HCT116 (cell line): ENCODE data around the gene TGFBR3. TPM values are rescaled to one million over a fixed set of nuclear protein-coding genes. Genes with fewer than 3 reads are reported as not detected.
A peak's percentile ranks its signal among the peaks of the same experiment; 100 is the strongest.

Experiments
- ATAC-seq: fragments of 200-7000 bp; cut with Tn5 transposase; 2 replicates; pipeline ENCODE4 v1.9.1; 2020; ENCODE audit warnings: mild to moderate bottlenecking, moderate library complexity
- BruUV-seq: library from RNA; stranded (reverse); fragments of 400-500 nt; replicated peaks from 2 replicates; lab custom pipeline; 2021; lab: Mats Ljungman, UMichigan
- CTCF ChIA-PET: fragments of 300-600 bp; sonication (Branson Sonifier 250); formaldehyde crosslinking; loops from one replicate; lab custom pipeline; 2021; ENCODE audit warnings: antibody characterized with exemption; lab: Charles Lee
- POLR2A ChIA-PET: fragments of 300-600, 350-600 bp; sonication (Branson Sonifier 250); formaldehyde crosslinking; loops from one replicate; lab custom pipeline; 2021; ENCODE audit warnings: antibody characterized with exemption; lab: Charles Lee
- RAD21 ChIA-PET, 2 experiments: fragments of 300-600 bp; sonication (Branson Sonifier 250); formaldehyde crosslinking; loops; one replicate each; lab custom pipeline; 2023; ENCODE audit warnings: low total read pairs in 2 of 2; ENCODE audit not compliant: uncharacterized antibody in 2 of 2, unreplicated experiment in 2 of 2, low non-redundant PET in 1 of 2; lab: Charles Lee
- DNase-seq: peaks from one replicate; pipeline ENCODE4 v3.0.0-alpha.2; 2010; ENCODE audit warnings: low read depth, low spot score
- H2AFZ ChIP-seq: fragments of 200-600 bp; shearing (Covaris generic), sonication (generic); 2 replicates; pipeline ENCODE4 v1.6.1; 2017; ENCODE audit warnings: low read depth, mixed run types, mixed read lengths, antibody characterized with exemption, low read length; ENCODE audit not compliant: poor library complexity, severe bottlenecking
- H3K27ac ChIP-seq: 2 replicates; pipeline ENCODE4 v1.5.1; 2012; ENCODE audit warnings: low read depth, low read length
- H3K27me3 ChIP-seq: fragments of 200-600 bp; sonication (generic); 2 replicates; pipeline ENCODE4 v1.6.1; 2016; ENCODE audit warnings: mixed run types, low read length, mixed read lengths; ENCODE audit not compliant: insufficient read depth
- H3K36me3 ChIP-seq, 2 experiments: fragments of 200-500 bp in 1 of 2; fragments of 200-600 bp in 1 of 2; sonication (Bioruptor generic) in 1 of 2; sonication (generic) in 1 of 2; 2 replicates each; pipeline versions ENCODE4 v1.5.1 to v1.6.1; 2014 to 2016; ENCODE audit warnings: low read length in 2 of 2, inconsistent platforms in 1 of 2, mixed read lengths in 1 of 2, mixed run types in 1 of 2; ENCODE audit not compliant: insufficient read depth in 2 of 2, control insufficient read depth in 1 of 2
- H3K4me1 ChIP-seq, 2 experiments: fragments of 200-600 bp in 1 of 2; sonication (generic) in 1 of 2; 2 replicates each; pipeline versions ENCODE4 v1.5.1 to v1.6.1; 2012 to 2017; ENCODE audit warnings: low read length in 2 of 2, inconsistent platforms in 1 of 2, mild to moderate bottlenecking in 1 of 2, mixed read lengths in 1 of 2, mixed run types in 1 of 2, moderate library complexity in 1 of 2; ENCODE audit not compliant: insufficient read depth in 2 of 2, control insufficient read depth in 1 of 2
- H3K4me2 ChIP-seq: fragments of 200-600 bp; sonication (generic); 2 replicates; pipeline ENCODE4 v1.6.1; 2017; ENCODE audit warnings: mixed run types, low read length, mixed read lengths
- H3K4me3 ChIP-seq, 2 experiments: fragments of 200-600 bp in 1 of 2; sonication (generic) in 1 of 2; replicated peaks in 1 of 2; 2 replicates each; pipeline ENCODE4 v1.5.1; 2011 to 2016; ENCODE audit warnings: low read length in 2 of 2, control low read depth in 1 of 2, low read depth in 1 of 2, mild to moderate bottlenecking in 1 of 2, mixed read lengths in 1 of 2, mixed run types in 1 of 2
- H3K79me2 ChIP-seq: fragments of 200-600 bp; sonication (generic); 2 replicates; pipeline ENCODE4 v1.6.1; 2017; ENCODE audit warnings: mild to moderate bottlenecking, mixed run types, low read length, moderate library complexity, mixed read lengths; ENCODE audit not compliant: insufficient read depth
- H3K9ac ChIP-seq: fragments of 200-600 bp; sonication (generic); 2 replicates; pipeline ENCODE4 v1.6.1; 2016; ENCODE audit warnings: low read length, mixed read lengths
- H3K9me2 ChIP-seq: fragments of 200-600 bp; sonication (generic), shearing (Covaris generic); 2 replicates; pipeline ENCODE4 v1.6.1; 2017; ENCODE audit warnings: mixed run types, mild to moderate bottlenecking, moderate library complexity; ENCODE audit not compliant: insufficient read depth
- H3K9me3 ChIP-seq, 2 experiments: fragments of 200-500 bp in 1 of 2; fragments of 200-600 bp in 1 of 2; sonication (Bioruptor generic) in 1 of 2; sonication (generic) in 1 of 2; 2 replicates each; pipeline ENCODE4 v1.6.1; 2014 to 2017; ENCODE audit warnings: low read length in 2 of 2, mixed read lengths in 2 of 2, inconsistent platforms in 1 of 2, low read depth in 1 of 2, mild to moderate bottlenecking in 1 of 2, mixed run types in 1 of 2, moderate library complexity in 1 of 2; ENCODE audit not compliant: control insufficient read depth in 1 of 2, insufficient read depth in 1 of 2
- H4K20me1 ChIP-seq: fragments of 200-600 bp; sonication (generic), shearing (Covaris generic); 2 replicates; pipeline ENCODE4 v1.6.1; 2017; ENCODE audit warnings: mixed run types, mild to moderate bottlenecking, moderate library complexity; ENCODE audit not compliant: insufficient read depth
- CBX3 ChIP-seq: IDR thresholded peaks from 2 replicates; pipeline ENCODE4 v1.6.1; 2012; ENCODE audit warnings: low read depth
- CTCF ChIP-seq, 3 experiments: fragments of 200-600 bp in 1 of 3; sonication (generic) in 1 of 3; IDR thresholded peaks in 2 of 3; conservative IDR thresholded peaks in 1 of 3; 2 replicates each; pipeline ENCODE4 v1.5.1; 2012 to 2017; ENCODE audit warnings: low read depth in 2 of 3, low read length in 2 of 3, antibody characterized with exemption in 1 of 3, borderline replicate concordance in 1 of 3, control low read depth in 1 of 3, mild to moderate bottlenecking in 1 of 3, mixed read lengths in 1 of 3, mixed run types in 1 of 3, moderate library complexity in 1 of 3; ENCODE audit not compliant: insufficient read depth in 1 of 3
- ELF1 ChIP-seq: IDR thresholded peaks from 2 replicates; pipeline ENCODE4 v1.6.1; 2012; ENCODE audit warnings: low read depth, borderline replicate concordance
- EZH2phosphoT487 ChIP-seq: fragments of 200-600 bp; IDR thresholded peaks from 2 replicates; pipeline ENCODE4 v1.6.1; 2018; ENCODE audit warnings: antibody characterized with exemption, borderline replicate concordance
- FOSL1 ChIP-seq: IDR thresholded peaks from 2 replicates; pipeline ENCODE4 v1.6.1; 2012; ENCODE audit warnings: low read depth
- JUND ChIP-seq: IDR thresholded peaks from 2 replicates; pipeline ENCODE4 v1.6.1; 2012
- POLR2A ChIP-seq: IDR thresholded peaks from 2 replicates; pipeline ENCODE4 v1.7.0; 2011; ENCODE audit warnings: borderline replicate concordance; ENCODE audit not compliant: insufficient read depth, insufficient read length; ENCODE audit errors: extremely low read depth
- RAD21 ChIP-seq: IDR thresholded peaks from 2 replicates; pipeline ENCODE4 v1.6.1; 2012; ENCODE audit warnings: low read depth, mild to moderate bottlenecking
- SIN3A ChIP-seq: IDR thresholded peaks from 2 replicates; pipeline ENCODE4 v1.6.1; 2012; ENCODE audit warnings: low read depth
- SP1 ChIP-seq: IDR thresholded peaks from 2 replicates; pipeline ENCODE4 v1.6.1; 2012; ENCODE audit warnings: low read depth
- TCF7L2 ChIP-seq: IDR thresholded peaks from 2 replicates; pipeline ENCODE4 v1.7.0; 2011; ENCODE audit warnings: borderline replicate concordance, inconsistent platforms; ENCODE audit not compliant: insufficient read depth, insufficient read length; ENCODE audit errors: extremely low read depth
- ZBTB33 ChIP-seq: IDR thresholded peaks from 2 replicates; pipeline ENCODE4 v1.6.1; 2011; ENCODE audit warnings: mild to moderate bottlenecking, low read length, moderate library complexity; ENCODE audit not compliant: insufficient replicate concordance; ENCODE audit errors: extremely low read depth
- ZFX ChIP-seq: fragments of 450-650 bp; IDR thresholded peaks from 2 replicates; pipeline ENCODE4 v1.6.1; 2017
- intact Hi-C: fragments of 100-400 bp; cut with micrococcal nuclease; formaldehyde crosslinking; loops from 2 replicates; pipeline ENCODE4 v1.10.0; 2022
- total RNA-seq: library from RNA; stranded (reverse); gene quantifications from one replicate; pipeline ENCODE4 v1.2.1, GENCODE V29; 2021; ENCODE audit not compliant: unreplicated experiment

TGFBR3 gene
- total RNA-seq, 1 experiment from 2014 or later: 7.1 TPM

GRCh38 chr1:91736715-91737615, 149.0 kb downstream of the TGFBR3 start:
- DNase-seq (peak; percentile 81), ATAC-seq (peak; percentile 86)
- ChIA-PET POLR2A (no interaction called here), CTCF (no interaction called here), RAD21 (no interaction called here)
- Histone ChIP-seq H3K9me2 (no peaks in the 10 kb centered on the region), H3K27ac (peak overlapping the region; percentile 85), H3K4me1 (peaks cover 53 to 85% of the 10 kb centered on the region in 2 experiments), H2AFZ (peak overlapping the region; percentile 38), H3K9me3 (no peaks in the 10 kb centered on the region), H3K79me2 (no peaks in the 10 kb centered on the region), H3K4me3 (peak overlapping the region in 1 of 2 experiments; percentile 51; a peak in 2 of 4 replicates), H3K4me2 (peak overlapping the region; percentile 87), H4K20me1 (no peaks in the 10 kb centered on the region), H3K36me3 (no peaks in the 10 kb centered on the region), H3K27me3 (no peaks in the 10 kb centered on the region), H3K9ac (peak overlapping the region; percentile 66)
- intact Hi-C loops: loop anchor here (10.0 kb wide), 1 partner anchor 148 kb away; the partner anchor contains the start of gene TGFBR3
- BruUV-seq: no TSS peak
- TF ChIP-seq SP1 (peak; percentile 86), ZFX (0 out of 2 replicates have a peak, but pooled peaks have one; percentile 20), CBX3 (peak; percentile 84), CTCF (IDR thresholded peaks at IDR 0.05 in 2 of 3, conservative IDR thresholded peaks at IDR 0.05 in 1 of 3; ENCODE audit: borderline replicate concordance in 1 of 3, insufficient read depth in 1 of 3, low read depth in 2 of 3, low read length in 2 of 3) (no peak), EZH2phosphoT487 (no peak), POLR2A (no peak), RAD21 (peak; percentile 37; the same call in 1 of the 2 replicates), SIN3A (0 out of 2 replicates have a peak, but pooled peaks have one; percentile 38), JUND (peak; percentile 55), ZBTB33 (no peak), TCF7L2 (no peak), FOSL1 (peak; percentile 44; the same call in 1 of the 2 replicates), ELF1 (no peak)
